SK-N-SH treated with all-trans-retinoic acid at 6 μM for 48 hours (cell line): ENCODE measurements around the gene NBR1.

Experiments used
- ATAC-seq: fragments of 200-7000 bp; cut with Tn5 transposase; 3 replicates; pipeline ENCODE4 v1.9.1; 2020; ENCODE audit warnings: mild to moderate bottlenecking, moderate library complexity
- ARNTL ChIP-seq: fragments of 450-650 bp; formaldehyde crosslinking; IDR thresholded peaks from 2 replicates; pipeline ENCODE4 v1.5.0; 2020; ENCODE audit warnings: low read depth, mild to moderate bottlenecking, moderate library complexity, borderline replicate concordance
- BACH2 ChIP-seq: fragments of 250-450 bp; sonication (Bioruptor Pico); IDR thresholded peaks from 2 replicates; pipeline ENCODE4 v1.9.0; 2021; ENCODE audit warnings: mild to moderate bottlenecking, borderline replicate concordance
- CREB5 ChIP-seq: fragments of 250-450 bp; sonication (Bioruptor Pico); IDR thresholded peaks from 2 replicates; pipeline ENCODE4 v1.5.1; 2020; ENCODE audit warnings: low read depth, mild to moderate bottlenecking, moderate library complexity
- CSDC2 ChIP-seq: fragments of 250-450 bp; sonication (Bioruptor Pico); IDR thresholded peaks from 2 replicates; pipeline ENCODE4 v1.5.0; 2020; ENCODE audit warnings: mild to moderate bottlenecking, moderate library complexity
- ESRRG ChIP-seq: fragments of 250-450 bp; sonication (Bioruptor Pico); IDR thresholded peaks from 2 replicates; pipeline ENCODE4 v1.6.1; 2021; ENCODE audit warnings: mild to moderate bottlenecking
- GLIS3 ChIP-seq: fragments of 250-450 bp; sonication (Bioruptor Pico); IDR thresholded peaks from 2 replicates; pipeline ENCODE4 v1.5.0; 2020; ENCODE audit warnings: mild to moderate bottlenecking, moderate library complexity
- ISL1 ChIP-seq: fragments of 250-450 bp; sonication (Bioruptor Pico); IDR thresholded peaks from 2 replicates; pipeline ENCODE4 v2.1.2; 2022; ENCODE audit warnings: mild to moderate bottlenecking, moderate library complexity
- OSR1 ChIP-seq: fragments of 250-450 bp; sonication (Bioruptor Pico); IDR thresholded peaks from 2 replicates; pipeline ENCODE4 v1.8.0; 2022; ENCODE audit warnings: moderate library complexity, mild to moderate bottlenecking, inconsistent platforms
- PATZ1 ChIP-seq: fragments of 250-450 bp; sonication (Bioruptor Pico); IDR thresholded peaks from 2 replicates; pipeline ENCODE4 v1.8.0; 2020; ENCODE audit warnings: mild to moderate bottlenecking, moderate library complexity, borderline replicate concordance
- PPARA ChIP-seq: fragments of 250-450 bp; sonication (Bioruptor Pico); IDR thresholded peaks from 2 replicates; pipeline ENCODE4 v1.5.0; 2020; ENCODE audit warnings: mild to moderate bottlenecking, borderline replicate concordance
- SNAI2 ChIP-seq: fragments of 250-450 bp; sonication (Bioruptor Pico); IDR thresholded peaks from 2 replicates; pipeline ENCODE4 v1.5.0; 2020; ENCODE audit warnings: mild to moderate bottlenecking, moderate library complexity
- TCF4 ChIP-seq: fragments of 250-450 bp; sonication (Bioruptor Pico); IDR thresholded peaks from 2 replicates; pipeline ENCODE4 v1.8.0; 2021; ENCODE audit warnings: mild to moderate bottlenecking, moderate library complexity, borderline replicate concordance
- TOX ChIP-seq: fragments of 250-450 bp; sonication (Bioruptor Pico); IDR thresholded peaks from 2 replicates; pipeline ENCODE4 v1.8.0; 2021; ENCODE audit warnings: mild to moderate bottlenecking, moderate library complexity, borderline replicate concordance
- ZC3H10 ChIP-seq: fragments of 250-450 bp; sonication (Bioruptor Pico); IDR thresholded peaks from 2 replicates; pipeline ENCODE4 v1.5.1; 2021; ENCODE audit warnings: mild to moderate bottlenecking, moderate library complexity
- ZFP3 ChIP-seq: fragments of 250-450 bp; sonication (Bioruptor Pico); IDR thresholded peaks from 2 replicates; pipeline ENCODE4 v1.5.0; 2020; ENCODE audit warnings: mild to moderate bottlenecking, moderate library complexity
- ZFP30 ChIP-seq: fragments of 450-650 bp; formaldehyde crosslinking; IDR thresholded peaks from 2 replicates; pipeline ENCODE4 v1.5.0; 2022; ENCODE audit warnings: mild to moderate bottlenecking, moderate library complexity
- ZNF565 ChIP-seq: fragments of 450-650 bp; formaldehyde crosslinking; conservative IDR thresholded peaks from 2 replicates; pipeline ENCODE4 v1.5.0; 2020; ENCODE audit warnings: low read depth, mild to moderate bottlenecking, moderate library complexity
- ZNF70 ChIP-seq: fragments of 450-650 bp; formaldehyde crosslinking; IDR thresholded peaks from 2 replicates; pipeline ENCODE4 v1.5.0; 2020; ENCODE audit warnings: mild to moderate bottlenecking, moderate library complexity
- ZNF8 ChIP-seq: fragments of 450-650 bp; formaldehyde crosslinking; IDR thresholded peaks from 2 replicates; pipeline ENCODE4 v1.5.0; 2020; ENCODE audit warnings: mild to moderate bottlenecking, moderate library complexity
- TF ChIP-seq, protein P1 (sequence below): fragments of 250-450 bp; sonication (Bioruptor Pico); IDR thresholded peaks from 2 replicates; pipeline ENCODE4 v1.8.0; 2021; ENCODE audit warnings: low read depth, mild to moderate bottlenecking, moderate library complexity, borderline replicate concordance
- TF ChIP-seq, protein P2 (sequence below): fragments of 250-450 bp; sonication (Bioruptor Pico); IDR thresholded peaks from 2 replicates; pipeline ENCODE4 v1.5.0; 2020; ENCODE audit warnings: mild to moderate bottlenecking, moderate library complexity

Gene NBR1

DNA sequence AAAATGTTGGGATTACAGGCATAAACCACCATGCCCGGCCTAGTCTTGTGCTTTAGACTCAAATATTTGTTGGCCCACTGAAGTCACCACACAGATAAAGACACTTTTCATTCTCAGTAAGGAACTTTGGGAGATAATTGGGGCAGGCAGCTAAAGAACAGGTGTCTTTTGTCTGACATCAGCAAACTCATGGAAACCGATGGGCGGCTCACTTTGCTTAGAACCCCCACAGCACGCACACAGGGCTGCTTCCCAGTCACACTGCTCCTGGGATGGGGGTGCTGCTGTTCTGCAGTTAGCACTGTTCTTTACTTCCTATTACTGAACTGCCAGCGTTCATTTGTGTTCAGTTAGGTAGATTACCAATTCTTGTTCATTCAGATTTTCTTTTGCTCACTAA lies 27.8 kb upstream of the NBR1 start:
- TF ChIP-seq ZC3H10 (CRISPR knock-in tag) (no peak), ZFP30 (CRISPR knock-in tag) (no peak), ISL1 (CRISPR knock-in tag) (no peak), ZFP3 (CRISPR knock-in tag) (no peak), GLIS3 (CRISPR knock-in tag) (no peak), CSDC2 (no peak), ZNF70 (CRISPR knock-in tag) (no peak), PPARA (CRISPR knock-in tag) (no peak), BACH2 (no peak), ZNF565 (CRISPR knock-in tag) (no peak), SNAI2 (CRISPR knock-in tag) (no peak), ZNF8 (CRISPR knock-in tag) (no peak), CREB5 (CRISPR knock-in tag) (no peak), ARNTL (CRISPR knock-in tag) (no peak), TOX (CRISPR knock-in tag) (no peak), OSR1 (CRISPR knock-in tag) (no peak), PATZ1 (no peak), TCF4 (CRISPR knock-in tag) (no peak)
- TF ChIP-seq, protein P1, sequence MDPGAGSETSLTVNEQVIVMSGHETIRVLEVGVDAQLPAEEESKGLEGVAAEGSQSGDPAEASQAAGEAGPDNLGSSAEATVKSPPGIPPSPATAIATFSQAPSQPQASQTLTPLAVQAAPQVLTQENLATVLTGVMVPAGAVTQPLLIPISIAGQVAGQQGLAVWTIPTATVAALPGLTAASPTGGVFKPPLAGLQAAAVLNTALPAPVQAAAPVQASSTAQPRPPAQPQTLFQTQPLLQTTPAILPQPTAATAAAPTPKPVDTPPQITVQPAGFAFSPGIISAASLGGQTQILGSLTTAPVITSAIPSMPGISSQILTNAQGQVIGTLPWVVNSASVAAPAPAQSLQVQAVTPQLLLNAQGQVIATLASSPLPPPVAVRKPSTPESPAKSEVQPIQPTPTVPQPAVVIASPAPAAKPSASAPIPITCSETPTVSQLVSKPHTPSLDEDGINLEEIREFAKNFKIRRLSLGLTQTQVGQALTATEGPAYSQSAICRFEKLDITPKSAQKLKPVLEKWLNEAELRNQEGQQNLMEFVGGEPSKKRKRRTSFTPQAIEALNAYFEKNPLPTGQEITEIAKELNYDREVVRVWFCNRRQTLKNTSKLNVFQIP (CRISPR knock-in tag): no peak
- TF ChIP-seq, protein P2, sequence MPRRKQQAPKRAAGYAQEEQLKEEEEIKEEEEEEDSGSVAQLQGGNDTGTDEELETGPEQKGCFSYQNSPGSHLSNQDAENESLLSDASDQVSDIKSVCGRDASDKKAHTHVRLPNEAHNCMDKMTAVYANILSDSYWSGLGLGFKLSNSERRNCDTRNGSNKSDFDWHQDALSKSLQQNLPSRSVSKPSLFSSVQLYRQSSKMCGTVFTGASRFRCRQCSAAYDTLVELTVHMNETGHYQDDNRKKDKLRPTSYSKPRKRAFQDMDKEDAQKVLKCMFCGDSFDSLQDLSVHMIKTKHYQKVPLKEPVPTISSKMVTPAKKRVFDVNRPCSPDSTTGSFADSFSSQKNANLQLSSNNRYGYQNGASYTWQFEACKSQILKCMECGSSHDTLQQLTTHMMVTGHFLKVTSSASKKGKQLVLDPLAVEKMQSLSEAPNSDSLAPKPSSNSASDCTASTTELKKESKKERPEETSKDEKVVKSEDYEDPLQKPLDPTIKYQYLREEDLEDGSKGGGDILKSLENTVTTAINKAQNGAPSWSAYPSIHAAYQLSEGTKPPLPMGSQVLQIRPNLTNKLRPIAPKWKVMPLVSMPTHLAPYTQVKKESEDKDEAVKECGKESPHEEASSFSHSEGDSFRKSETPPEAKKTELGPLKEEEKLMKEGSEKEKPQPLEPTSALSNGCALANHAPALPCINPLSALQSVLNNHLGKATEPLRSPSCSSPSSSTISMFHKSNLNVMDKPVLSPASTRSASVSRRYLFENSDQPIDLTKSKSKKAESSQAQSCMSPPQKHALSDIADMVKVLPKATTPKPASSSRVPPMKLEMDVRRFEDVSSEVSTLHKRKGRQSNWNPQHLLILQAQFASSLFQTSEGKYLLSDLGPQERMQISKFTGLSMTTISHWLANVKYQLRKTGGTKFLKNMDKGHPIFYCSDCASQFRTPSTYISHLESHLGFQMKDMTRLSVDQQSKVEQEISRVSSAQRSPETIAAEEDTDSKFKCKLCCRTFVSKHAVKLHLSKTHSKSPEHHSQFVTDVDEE (CRISPR knock-in tag): no peak
- TF ChIP-seq, all 23 proteins: peak for 0
- no peak for ATAC-seq

- ATAC-seq: no peak
- TF ChIP-seq PATZ1 (no peak), ISL1 (CRISPR knock-in tag) (no peak), ESRRG (CRISPR knock-in tag) (no peak), GLIS3 (CRISPR knock-in tag) (no peak), ZFP30 (CRISPR knock-in tag) (no peak)
- TF ChIP-seq, protein P2 (CRISPR knock-in tag): no peak
These were observed 24.4 kb upstream of the NBR1 start for GRCh38 chr17:43146649-43147048.
